Osteocyte (in vitro differentiated cells): ENCODE results near the gene FAM83G. TPM values are rescaled to one million over a fixed set of nuclear protein-coding genes. Genes with fewer than 3 reads are reported as not detected.

ENCODE experiments used
- DNase-seq: peaks from one replicate; pipeline ENCODE4 v3.0.0; 2021; ENCODE audit warnings: mixed read lengths; ENCODE audit not compliant: unreplicated experiment; ENCODE audit errors: extremely low spot score
- H3K27ac Mint-ChIP-seq: one replicate; pipeline ENCODE4 v1.8.0; 2021; ENCODE audit warnings: mild to moderate bottlenecking, mixed read lengths; ENCODE audit not compliant: unreplicated experiment
- H3K27me3 Mint-ChIP-seq: one replicate; pipeline ENCODE4 v1.8.0; 2021; ENCODE audit warnings: mixed read lengths; ENCODE audit not compliant: unreplicated experiment
- H3K36me3 Mint-ChIP-seq: one replicate; pipeline ENCODE4 v1.8.0; 2021; ENCODE audit warnings: mixed read lengths; ENCODE audit not compliant: unreplicated experiment
- H3K4me1 Mint-ChIP-seq: one replicate; pipeline ENCODE4 v1.8.0; 2021; ENCODE audit warnings: mixed read lengths; ENCODE audit not compliant: unreplicated experiment
- H3K4me3 Mint-ChIP-seq: one replicate; pipeline ENCODE4 v1.8.0; 2021; ENCODE audit warnings: mild to moderate bottlenecking, moderate library complexity, mixed read lengths; ENCODE audit not compliant: unreplicated experiment
- H3K9me3 Mint-ChIP-seq: one replicate; pipeline ENCODE4 v1.8.0; 2021; ENCODE audit warnings: mixed read lengths; ENCODE audit not compliant: unreplicated experiment
- CTCF ChIP-seq: fragments of 200-600 bp; sonication (generic); IDR thresholded peaks from 2 replicates; pipeline ENCODE4 v1.5.0; 2021; ENCODE audit warnings: antibody characterized with exemption, mild to moderate bottlenecking, moderate library complexity
- total RNA-seq: library from RNA; stranded (reverse); gene quantifications from 2 replicates; pipeline ENCODE4 v1.2.1, GENCODE V29; 2021

FAM83G gene
- total RNA-seq, 1 donor from 2014 or later: 4.1 TPM

- TF ChIP-seq CTCF: no peak
- Mint-ChIP-seq H3K27ac (no peak overlapping the region), H3K27me3 (no peaks in the 10 kb centered on the region), H3K36me3 (no peaks in the 10 kb centered on the region), H3K4me1 (no peaks in the 10 kb centered on the region), H3K4me3 (no peak overlapping the region), H3K9me3 (no peaks in the 10 kb centered on the region)
- no peak for DNase-seq
Measured at GRCh38 chr17:19013226-19013625, 8.7 kb upstream of the FAM83G start.

GRCh38 chr17:19012171-19013080 lies 7.9 kb upstream of the FAM83G start:
- Mint-ChIP-seq H3K27me3 (no peaks in the 10 kb centered on the region), H3K9me3 (no peaks in the 10 kb centered on the region), H3K4me1 (no peaks in the 10 kb centered on the region), H3K27ac (no peak overlapping the region), H3K36me3 (no peaks in the 10 kb centered on the region), H3K4me3 (no peak overlapping the region)
- DNase-seq: no peak
- TF ChIP-seq CTCF: no peak

- H3K4me1 Mint-ChIP-seq: no peaks in the 10 kb centered on the region
Measured at GRCh38 chr17:19011581-19011980, 7.0 kb upstream of the FAM83G start.

GRCh38 chr17:19010729-19011505 lies 6.4 kb upstream of the FAM83G start:
- H3K27ac Mint-ChIP-seq: no peak overlapping the region
- H3K36me3 Mint-ChIP-seq: no peaks in the 10 kb centered on the region
- no peaks in the 10 kb centered on the region for H3K4me1 Mint-ChIP-seq
- H3K4me3 Mint-ChIP-seq: no peak overlapping the region
- no peaks in the 10 kb centered on the region for H3K27me3 Mint-ChIP-seq
- no peak for TF ChIP-seq CTCF
- H3K9me3 Mint-ChIP-seq: no peaks in the 10 kb centered on the region
- no peak for DNase-seq

More at GRCh38 chr17:19011581-19011980, 7.0 kb upstream of the FAM83G start:
- Mint-ChIP-seq H3K9me3 (no peaks in the 10 kb centered on the region), H3K4me3 (no peak overlapping the region), H3K27me3 (no peaks in the 10 kb centered on the region), H3K36me3 (no peaks in the 10 kb centered on the region), H3K27ac (no peak overlapping the region)
- DNase-seq: no peak
- no peak for TF ChIP-seq CTCF

GRCh38 chr17:19009970-19010369 lies 5.4 kb upstream of the FAM83G start:
- Mint-ChIP-seq H3K9me3 (no peaks in the 10 kb centered on the region), H3K4me3 (no peak overlapping the region), H3K27me3 (no peaks in the 10 kb centered on the region), H3K27ac (no peak overlapping the region), H3K4me1 (no peaks in the 10 kb centered on the region), H3K36me3 (no peaks in the 10 kb centered on the region)
- TF ChIP-seq CTCF: no peak
- DNase-seq: no peak
